Stimulated activated CD8-positive, alpha-beta memory T cell treated with anti-CD3 and anti-CD28 coated beads, Interleukin-12 subunit alpha, Interleukin-12 subunit beta, amount 100 ng/mL, for 1 hour (primary cell): Measurements from ENCODE around the gene TMEM273.

Experiments used
- DNase-seq: peaks from one replicate; pipeline ENCODE4 v3.0.0-alpha.2; 2020; ENCODE audit warnings: low read depth

The TMEM273 gene

GRCh38 chr10:49164559-49165188, 23.5 kb downstream of the TMEM273 start:
- no peak for DNase-seq

GRCh38 chr10:49163741-49164140, 24.4 kb downstream of the TMEM273 start:
- no peak for DNase-seq

GRCh38 chr10:49162761-49163310, 25.4 kb downstream of the TMEM273 start:
- no peak for DNase-seq

GRCh38 chr10:49162063-49162462, 26.1 kb downstream of the TMEM273 start:
- no peak for DNase-seq

GRCh38 chr10:49161411-49161997, 26.7 kb downstream of the TMEM273 start:
- DNase-seq = no peak

GRCh38 chr10:49160814-49161213, 27.4 kb downstream of the TMEM273 start:
- DNase-seq = no peak

- DNase-seq = no peak
These were observed 28.1 kb downstream of the TMEM273 start for GRCh38 chr10:49160110-49160509.

GRCh38 chr10:49158915-49159314, 29.3 kb downstream of the TMEM273 start:
- no peak for DNase-seq

GRCh38 chr10:49158404-49158803, 29.8 kb downstream of the TMEM273 start:
- no peak for DNase-seq

- DNase-seq = no peak
These were observed 31.0 kb downstream of the TMEM273 start for GRCh38 chr10:49157229-49157628.

- DNase-seq = no peak
These were observed 33.5 kb downstream of the TMEM273 start for GRCh38 chr10:49154641-49155040.

GRCh38 chr10:49153971-49154370, 34.2 kb downstream of the TMEM273 start:
- no peak for DNase-seq

GRCh38 chr10:49153115-49153514, 35.1 kb downstream of the TMEM273 start:
- DNase-seq = no peak

- DNase-seq = no peak
These were observed 35.5 kb downstream of the TMEM273 start for GRCh38 chr10:49152663-49153062.

GRCh38 chr10:49152037-49152436, 36.2 kb downstream of the TMEM273 start:
- DNase-seq = no peak

GRCh38 chr10:49151481-49151880, 36.7 kb downstream of the TMEM273 start:
- no peak for DNase-seq

- no peak for DNase-seq
These were observed 37.2 kb downstream of the TMEM273 start for GRCh38 chr10:49151025-49151445.

- no peak for DNase-seq
These were observed 37.8 kb downstream of the TMEM273 start for GRCh38 chr10:49150426-49150825.

GRCh38 chr10:49149881-49150280, 38.3 kb downstream of the TMEM273 start:
- no peak for DNase-seq

- no peak for DNase-seq
These were observed 44.0 kb downstream of the TMEM273 start for GRCh38 chr10:49144058-49144720.

GRCh38 chr10:49143249-49143648, 44.9 kb downstream of the TMEM273 start:
- DNase-seq = no peak

GRCh38 chr10:49141541-49142332, 46.5 kb downstream of the TMEM273 start:
- DNase-seq = no peak
